Esophagus squamous epithelium (tissue), 4 donors: ENCODE results near the gene TMOD1.

Experiments used
- POLR2A ChIP-seq, 4 donors: fragments of 450-650 bp; IDR thresholded peaks; one replicate each; pipeline ENCODE4 v1.6.1; 2017; ENCODE audit warnings: antibody characterized with exemption in 4 of 4, mild to moderate bottlenecking in 4 of 4, moderate library complexity in 3 of 4
- TF ChIP-seq, protein P1 (sequence below), 6 experiments: fragments of 450-650 bp in 4 of 6; fragments of 200-600 bp in 2 of 6; sonication (generic) in 2 of 6; IDR thresholded peaks; one replicate each; pipeline ENCODE4 v1.5.1; 2016 to 2019; ENCODE audit warnings: antibody characterized with exemption in 6 of 6, mild to moderate bottlenecking in 4 of 6, moderate library complexity in 4 of 6

- TF ChIP-seq, protein P1, sequence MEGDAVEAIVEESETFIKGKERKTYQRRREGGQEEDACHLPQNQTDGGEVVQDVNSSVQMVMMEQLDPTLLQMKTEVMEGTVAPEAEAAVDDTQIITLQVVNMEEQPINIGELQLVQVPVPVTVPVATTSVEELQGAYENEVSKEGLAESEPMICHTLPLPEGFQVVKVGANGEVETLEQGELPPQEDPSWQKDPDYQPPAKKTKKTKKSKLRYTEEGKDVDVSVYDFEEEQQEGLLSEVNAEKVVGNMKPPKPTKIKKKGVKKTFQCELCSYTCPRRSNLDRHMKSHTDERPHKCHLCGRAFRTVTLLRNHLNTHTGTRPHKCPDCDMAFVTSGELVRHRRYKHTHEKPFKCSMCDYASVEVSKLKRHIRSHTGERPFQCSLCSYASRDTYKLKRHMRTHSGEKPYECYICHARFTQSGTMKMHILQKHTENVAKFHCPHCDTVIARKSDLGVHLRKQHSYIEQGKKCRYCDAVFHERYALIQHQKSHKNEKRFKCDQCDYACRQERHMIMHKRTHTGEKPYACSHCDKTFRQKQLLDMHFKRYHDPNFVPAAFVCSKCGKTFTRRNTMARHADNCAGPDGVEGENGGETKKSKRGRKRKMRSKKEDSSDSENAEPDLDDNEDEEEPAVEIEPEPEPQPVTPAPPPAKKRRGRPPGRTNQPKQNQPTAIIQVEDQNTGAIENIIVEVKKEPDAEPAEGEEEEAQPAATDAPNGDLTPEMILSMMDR (IDR thresholded peaks at IDR 0.05): no peak
- no peak for TF ChIP-seq POLR2A (IDR thresholded peaks at IDR 0.05)
Measured at GRCh38 chr9:97617939-97618416, 116.5 kb downstream of the TMOD1 start.
